Measurements from ENCODE around the gene ST3GAL5.

ST3GAL5 gene

DNA sequence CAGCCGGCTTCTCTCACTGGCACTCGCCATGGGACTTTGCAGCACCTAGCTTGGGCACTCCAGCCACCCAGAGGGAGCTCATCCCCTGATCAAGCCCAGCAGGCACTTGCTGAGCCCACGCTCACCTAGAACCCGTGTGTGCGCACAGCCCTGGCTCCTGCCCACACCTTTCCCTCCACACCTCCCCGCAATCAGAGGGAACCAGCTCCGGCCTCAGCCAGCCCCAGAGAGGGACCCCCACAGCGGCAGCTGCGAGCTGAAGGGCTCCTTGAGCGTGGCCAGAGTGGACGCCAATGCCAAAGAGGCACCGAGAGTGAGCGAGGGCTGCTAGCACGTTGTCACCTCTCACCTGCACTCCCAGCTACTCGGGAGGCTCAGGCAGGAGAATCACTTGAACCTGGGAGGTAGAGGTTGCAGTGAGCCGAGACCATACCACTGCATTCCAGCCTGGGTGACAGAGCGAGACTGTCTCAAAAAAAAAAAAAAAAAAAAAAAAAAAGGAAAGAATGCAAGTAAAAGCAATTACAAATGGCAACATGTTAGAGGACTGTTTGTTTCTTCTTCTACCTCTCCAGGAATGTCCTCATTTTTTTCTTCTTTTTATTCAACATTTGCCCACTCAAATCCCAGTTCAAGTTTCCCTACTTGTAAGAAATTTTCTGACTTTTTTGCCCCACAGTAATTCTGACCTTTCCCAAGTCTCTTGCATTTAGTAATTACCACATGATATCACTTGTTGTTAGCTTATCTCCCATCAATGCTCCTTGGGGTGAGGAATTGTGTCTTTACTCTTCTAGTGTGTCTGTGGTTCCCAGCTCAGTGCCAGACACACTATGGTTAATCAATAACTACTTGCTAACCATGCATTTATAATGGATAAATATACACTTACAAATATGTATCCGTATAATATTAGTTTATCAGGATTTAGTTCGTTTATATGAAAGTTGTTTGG, 40.6 kb upstream of the ST3GAL5 start:
- H3K4me1 ChIP-seq (ENCODE audit: control insufficient read depth, insufficient read depth, low read length), result peaks cover 11% of the 10 kb centered on the region
- no peaks in the 10 kb centered on the region for H3K36me3 ChIP-seq (ENCODE audit: insufficient read depth, low read length)
- no peak overlapping the region for H3K9ac ChIP-seq (ENCODE audit: low read depth, low read length)
- no peak overlapping the region for H3K4me2 ChIP-seq (ENCODE audit: low read length)
- H3K4me3 ChIP-seq (ENCODE audit: low read length), result no peak overlapping the region
- no peaks in the 10 kb centered on the region for H3K27me3 ChIP-seq (ENCODE audit: control insufficient read depth, insufficient read depth, low read length)
- no peaks in the 10 kb centered on the region for H3K9me3 ChIP-seq (replicated peaks; ENCODE audit: low read length)

GRCh38 chr2:85926931-85927661, 38.3 kb upstream of the ST3GAL5 start:
- no peak overlapping the region for H3K4me3 ChIP-seq (ENCODE audit: low read length)
- no peaks in the 10 kb centered on the region for H3K36me3 ChIP-seq (ENCODE audit: insufficient read depth, low read length)
- no peaks in the 10 kb centered on the region for H3K9me3 ChIP-seq (replicated peaks; ENCODE audit: low read length)
- no peak overlapping the region for H3K9ac ChIP-seq (ENCODE audit: low read depth, low read length)
- H3K4me2 ChIP-seq (ENCODE audit: low read length), result no peak overlapping the region
- H3K27me3 ChIP-seq (ENCODE audit: control insufficient read depth, insufficient read depth, low read length), result no peaks in the 10 kb centered on the region
- peaks cover 15% of the 10 kb centered on the region for H3K4me1 ChIP-seq (ENCODE audit: control insufficient read depth, insufficient read depth, low read length)

GRCh38 chr2:85926526-85926925, 37.7 kb upstream of the ST3GAL5 start:
- Histone ChIP-seq H3K9me3 (replicated peaks; ENCODE audit: low read length) (no peaks in the 10 kb centered on the region), H3K4me3 (ENCODE audit: low read length) (no peak overlapping the region), H3K4me1 (ENCODE audit: control insufficient read depth, insufficient read depth, low read length) (peaks cover 15% of the 10 kb centered on the region), H3K27me3 (ENCODE audit: control insufficient read depth, insufficient read depth, low read length) (peaks cover 3% of the 10 kb centered on the region), H3K9ac (ENCODE audit: low read depth, low read length) (no peak overlapping the region), H3K36me3 (ENCODE audit: insufficient read depth, low read length) (no peaks in the 10 kb centered on the region), H3K4me2 (ENCODE audit: low read length) (no peak overlapping the region)

DNA sequence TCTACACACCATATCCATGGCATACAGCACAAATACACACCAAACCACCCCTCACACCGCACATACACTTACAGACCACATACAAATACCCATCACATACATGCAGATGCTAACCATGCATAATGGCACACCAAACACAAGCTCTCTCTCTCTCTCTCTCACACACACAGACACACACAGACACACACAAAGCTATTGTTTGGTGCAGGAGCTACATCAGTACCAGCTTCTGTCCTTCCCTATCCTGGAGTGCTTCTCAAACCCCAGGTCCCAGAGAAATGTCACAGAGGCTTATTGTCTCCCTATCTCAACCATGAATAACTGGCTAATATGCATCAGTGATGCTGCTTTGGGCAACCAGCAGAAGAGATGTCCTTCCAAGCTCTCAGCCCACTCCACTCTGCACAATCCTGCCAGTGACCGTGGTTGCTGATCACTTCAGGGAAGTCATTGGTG, 36.5 kb upstream of the ST3GAL5 start:
- Histone ChIP-seq H3K4me2 (ENCODE audit: low read length) (no peak overlapping the region), H3K4me3 (ENCODE audit: low read length) (no peak overlapping the region), H3K36me3 (ENCODE audit: insufficient read depth, low read length) (no peaks in the 10 kb centered on the region), H3K9me3 (replicated peaks; ENCODE audit: low read length) (no peaks in the 10 kb centered on the region), H3K9ac (ENCODE audit: low read depth, low read length) (no peak overlapping the region), H3K4me1 (ENCODE audit: control insufficient read depth, insufficient read depth, low read length) (peaks cover 21% of the 10 kb centered on the region), H3K27me3 (ENCODE audit: control insufficient read depth, insufficient read depth, low read length) (peaks cover 3% of the 10 kb centered on the region)

DNA sequence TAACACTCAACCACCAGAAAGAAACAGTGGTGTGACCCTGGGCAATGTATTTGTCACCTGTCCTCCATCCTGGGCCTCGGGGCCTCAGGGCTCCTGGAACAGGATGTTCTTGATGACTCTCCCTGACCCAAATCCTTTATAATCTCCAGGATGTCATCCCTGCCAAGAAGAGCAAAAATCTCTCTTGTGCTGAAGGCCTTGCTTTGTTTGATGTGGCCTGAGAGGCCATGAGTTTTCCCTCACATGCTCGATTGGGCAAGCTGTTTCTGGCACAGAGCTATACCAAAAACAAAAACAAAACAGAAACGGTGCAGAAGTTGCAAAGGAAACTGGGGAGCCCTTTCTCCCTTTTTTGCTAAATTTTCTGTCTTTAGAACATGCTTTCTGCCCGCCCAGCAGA, 35.7 kb upstream of the ST3GAL5 start:
- Histone ChIP-seq H3K36me3 (ENCODE audit: insufficient read depth, low read length) (no peaks in the 10 kb centered on the region), H3K9ac (ENCODE audit: low read depth, low read length) (no peak overlapping the region), H3K9me3 (replicated peaks; ENCODE audit: low read length) (no peaks in the 10 kb centered on the region), H3K4me3 (ENCODE audit: low read length) (no peak overlapping the region), H3K4me2 (ENCODE audit: low read length) (peak overlapping the region; percentile 14), H3K4me1 (ENCODE audit: control insufficient read depth, insufficient read depth, low read length) (peaks cover 21% of the 10 kb centered on the region), H3K27me3 (ENCODE audit: control insufficient read depth, insufficient read depth, low read length) (peaks cover 3% of the 10 kb centered on the region)

GRCh38 chr2:85922199-85922598, 33.4 kb upstream of the ST3GAL5 start:
- H3K4me2 ChIP-seq (ENCODE audit: low read length), result no peak overlapping the region
- no peaks in the 10 kb centered on the region for H3K9me3 ChIP-seq (replicated peaks; ENCODE audit: low read length)
- H3K4me3 ChIP-seq (ENCODE audit: low read length), result no peak overlapping the region
- no peaks in the 10 kb centered on the region for H3K36me3 ChIP-seq (ENCODE audit: insufficient read depth, low read length)
- H3K4me1 ChIP-seq (ENCODE audit: control insufficient read depth, insufficient read depth, low read length), result peaks cover 21% of the 10 kb centered on the region
- peaks cover 3% of the 10 kb centered on the region for H3K27me3 ChIP-seq (ENCODE audit: control insufficient read depth, insufficient read depth, low read length)
- H3K9ac ChIP-seq (ENCODE audit: low read depth, low read length), result no peak overlapping the region

DNA sequence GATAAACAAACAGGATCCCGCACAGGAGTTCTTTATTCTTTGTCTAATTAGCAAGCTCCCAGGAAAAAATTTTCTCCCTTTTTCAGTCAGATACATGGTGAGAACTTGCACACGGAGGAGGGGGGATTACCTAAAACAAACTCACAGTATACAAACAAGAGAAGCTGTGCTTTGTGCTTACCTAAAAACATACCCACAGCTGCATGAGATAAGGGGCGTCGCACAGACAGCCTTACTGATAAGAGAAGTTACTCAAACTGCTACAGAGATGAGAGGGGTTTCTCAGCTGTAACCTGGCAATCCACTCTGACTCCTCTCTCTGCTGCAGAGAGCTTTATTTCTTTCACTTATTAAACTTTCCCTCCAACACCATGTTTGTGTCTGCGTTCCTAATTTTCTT, 32.9 kb upstream of the ST3GAL5 start:
- no peak overlapping the region for H3K4me2 ChIP-seq (ENCODE audit: low read length)
- H3K4me3 ChIP-seq (ENCODE audit: low read length), result no peak overlapping the region
- H3K4me1 ChIP-seq (ENCODE audit: control insufficient read depth, insufficient read depth, low read length), result peaks cover 21% of the 10 kb centered on the region
- no peaks in the 10 kb centered on the region for H3K9me3 ChIP-seq (replicated peaks; ENCODE audit: low read length)
- H3K9ac ChIP-seq (ENCODE audit: low read depth, low read length), result no peak overlapping the region
- peaks cover 3% of the 10 kb centered on the region for H3K27me3 ChIP-seq (ENCODE audit: control insufficient read depth, insufficient read depth, low read length)
- no peaks in the 10 kb centered on the region for H3K36me3 ChIP-seq (ENCODE audit: insufficient read depth, low read length)

- H3K4me2 ChIP-seq (ENCODE audit: low read length), result no peak overlapping the region
- H3K9ac ChIP-seq (ENCODE audit: low read depth, low read length), result no peak overlapping the region
- H3K4me1 ChIP-seq (ENCODE audit: control insufficient read depth, insufficient read depth, low read length), result peaks cover 21% of the 10 kb centered on the region
- H3K9me3 ChIP-seq (replicated peaks; ENCODE audit: low read length), result no peaks in the 10 kb centered on the region
- peaks cover 3% of the 10 kb centered on the region for H3K27me3 ChIP-seq (ENCODE audit: control insufficient read depth, insufficient read depth, low read length)
- H3K4me3 ChIP-seq (ENCODE audit: low read length), result no peak overlapping the region
- no peaks in the 10 kb centered on the region for H3K36me3 ChIP-seq (ENCODE audit: insufficient read depth, low read length)
Measured at GRCh38 chr2:85920810-85921545, 32.2 kb upstream of the ST3GAL5 start.

DNA sequence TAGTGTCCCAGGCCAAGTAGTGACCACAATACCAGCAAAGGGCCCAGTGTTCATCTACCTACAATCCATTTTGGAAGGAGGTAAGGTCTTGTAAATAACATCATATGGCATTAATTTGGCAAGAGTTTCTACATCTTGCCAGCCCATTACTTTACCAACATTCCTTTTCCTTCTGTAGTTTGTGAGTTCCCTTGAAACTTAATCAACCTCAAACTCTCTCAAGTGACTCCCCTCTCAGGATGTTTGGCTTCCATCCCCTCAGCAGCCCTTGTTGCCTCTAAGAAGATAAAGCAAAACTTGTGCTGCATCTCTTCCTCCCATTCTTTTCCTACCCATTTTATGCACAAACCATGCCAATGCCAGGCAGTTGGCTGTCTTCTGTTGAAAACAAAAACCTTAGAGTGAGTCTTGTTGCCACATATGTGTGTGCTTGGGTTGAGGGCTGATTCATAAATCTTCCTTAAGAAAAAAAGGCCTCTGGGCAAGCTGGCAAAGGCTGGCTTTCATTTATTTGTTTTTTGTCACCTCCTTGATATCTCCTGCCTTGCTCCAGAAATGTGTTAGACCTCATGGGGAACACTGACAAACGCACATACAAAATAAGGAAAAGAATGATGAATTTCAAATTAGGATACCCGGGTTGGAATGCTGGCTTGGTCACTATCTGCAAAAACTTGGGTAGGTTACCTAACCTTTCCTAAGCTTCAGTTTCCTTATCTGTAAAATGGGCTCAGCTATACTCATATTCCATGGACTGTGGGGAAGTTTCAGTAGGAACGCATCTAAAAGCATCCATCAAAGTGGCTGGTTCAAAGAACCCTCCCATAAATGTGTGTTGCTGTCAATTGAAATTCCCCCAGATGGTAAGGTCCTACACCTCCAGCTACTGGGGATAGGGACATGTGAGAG, 29.4 kb upstream of the ST3GAL5 start:
- H3K9ac ChIP-seq (ENCODE audit: low read depth, low read length), result no peak overlapping the region
- H3K27me3 ChIP-seq (ENCODE audit: control insufficient read depth, insufficient read depth, low read length), result peaks cover 3% of the 10 kb centered on the region
- H3K9me3 ChIP-seq (replicated peaks; ENCODE audit: low read length), result no peaks in the 10 kb centered on the region
- H3K4me1 ChIP-seq (ENCODE audit: control insufficient read depth, insufficient read depth, low read length), result peaks cover 15% of the 10 kb centered on the region
- no peak overlapping the region for H3K4me2 ChIP-seq (ENCODE audit: low read length)
- no peak overlapping the region for H3K4me3 ChIP-seq (ENCODE audit: low read length)
- no peaks in the 10 kb centered on the region for H3K36me3 ChIP-seq (ENCODE audit: insufficient read depth, low read length)

DNA sequence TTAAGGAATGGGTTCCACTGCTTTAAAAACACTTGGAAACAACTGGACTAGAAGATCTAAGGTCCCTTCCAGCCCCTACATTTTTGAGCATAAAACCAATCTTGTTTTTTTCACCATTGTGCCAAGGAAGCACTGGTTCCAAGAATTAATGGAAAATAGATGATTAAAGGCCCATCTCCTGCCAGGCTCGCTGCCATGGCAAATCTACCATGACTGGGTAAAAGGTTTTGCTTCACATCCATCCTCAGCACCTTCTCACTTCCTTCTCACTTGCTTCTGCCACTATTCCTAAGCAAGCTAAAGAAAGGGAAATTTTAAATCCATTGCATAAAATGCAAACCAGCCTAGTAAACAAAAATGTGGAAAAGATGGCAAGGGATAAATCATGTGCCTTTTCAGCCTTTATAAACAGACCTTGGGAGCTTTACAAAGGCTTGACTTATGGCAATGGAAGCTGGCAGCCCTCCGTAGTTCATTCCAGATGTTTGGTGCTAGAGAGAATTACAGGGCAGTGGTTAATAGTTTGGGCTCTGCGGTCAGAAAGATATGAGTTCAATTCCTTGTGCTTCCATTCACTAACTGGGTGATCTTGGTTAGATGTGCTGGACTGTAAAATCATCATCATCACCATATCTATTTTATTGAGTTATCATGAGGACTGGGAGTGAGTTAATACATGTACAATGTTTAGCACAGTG, 27.0 kb upstream of the ST3GAL5 start:
- no peaks in the 10 kb centered on the region for H3K36me3 ChIP-seq (ENCODE audit: insufficient read depth, low read length)
- H3K9ac ChIP-seq (ENCODE audit: low read depth, low read length), result no peak overlapping the region
- H3K4me3 ChIP-seq (ENCODE audit: low read length), result no peak overlapping the region
- no peaks in the 10 kb centered on the region for H3K27me3 ChIP-seq (ENCODE audit: control insufficient read depth, insufficient read depth, low read length)
- no peak overlapping the region for H3K4me2 ChIP-seq (ENCODE audit: low read length)
- H3K4me1 ChIP-seq (ENCODE audit: control insufficient read depth, insufficient read depth, low read length), result peaks cover 24% of the 10 kb centered on the region
- no peaks in the 10 kb centered on the region for H3K9me3 ChIP-seq (replicated peaks; ENCODE audit: low read length)
